CD4-positive, alpha-beta T cell treated with Interleukin-21 for 1 hour (primary cell): ENCODE data around the gene HOXC13.

Experiments used
- DNase-seq: peaks from one replicate; pipeline ENCODE4 v3.0.0-alpha.2; 2020

The HOXC13 gene

DNA sequence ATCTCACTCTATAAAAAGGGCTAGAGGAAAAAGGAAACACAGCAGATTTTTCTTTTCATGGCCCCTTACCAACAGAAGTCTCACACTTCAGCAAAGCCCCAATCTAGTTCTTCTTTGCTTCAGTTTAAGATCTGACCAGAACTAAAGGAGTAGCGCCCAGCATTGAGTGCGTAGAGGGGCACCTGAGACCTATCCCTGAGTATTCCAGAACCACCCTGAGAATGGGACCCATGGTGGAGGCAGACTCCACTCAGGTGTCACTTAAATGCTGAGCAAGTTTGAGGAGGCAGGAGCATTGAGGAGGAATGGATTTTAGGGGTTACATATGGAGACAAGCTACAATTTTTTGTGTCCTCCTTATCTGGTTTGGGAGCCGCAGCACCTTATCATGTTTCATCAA, 32.5 kb downstream of the HOXC13 start:
- no peak for DNase-seq

DNA sequence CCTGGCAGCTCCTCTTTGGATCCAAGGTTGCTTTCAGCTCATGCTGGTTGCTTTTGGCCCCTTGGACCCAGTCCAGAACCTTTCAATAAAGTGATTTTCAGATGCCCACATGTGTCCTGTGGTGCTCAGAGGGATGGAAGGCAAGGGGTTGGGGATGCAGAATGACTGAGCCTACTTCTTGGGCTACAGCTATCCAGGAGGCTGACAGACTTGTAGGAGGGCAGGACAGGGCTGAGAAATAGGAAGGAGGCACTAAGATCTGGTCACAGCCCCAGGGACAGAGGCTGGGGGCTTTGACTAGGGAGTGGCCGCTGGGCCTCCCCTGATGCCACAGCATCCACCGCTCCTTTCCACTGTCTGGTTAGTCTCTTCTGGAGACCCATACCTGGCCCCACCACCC, 33.1 kb downstream of the HOXC13 start:
- no peak for DNase-seq

- DNase-seq: no peak
Measured at GRCh38 chr12:53972152-53972702, 33.6 kb downstream of the HOXC13 start.

DNA sequence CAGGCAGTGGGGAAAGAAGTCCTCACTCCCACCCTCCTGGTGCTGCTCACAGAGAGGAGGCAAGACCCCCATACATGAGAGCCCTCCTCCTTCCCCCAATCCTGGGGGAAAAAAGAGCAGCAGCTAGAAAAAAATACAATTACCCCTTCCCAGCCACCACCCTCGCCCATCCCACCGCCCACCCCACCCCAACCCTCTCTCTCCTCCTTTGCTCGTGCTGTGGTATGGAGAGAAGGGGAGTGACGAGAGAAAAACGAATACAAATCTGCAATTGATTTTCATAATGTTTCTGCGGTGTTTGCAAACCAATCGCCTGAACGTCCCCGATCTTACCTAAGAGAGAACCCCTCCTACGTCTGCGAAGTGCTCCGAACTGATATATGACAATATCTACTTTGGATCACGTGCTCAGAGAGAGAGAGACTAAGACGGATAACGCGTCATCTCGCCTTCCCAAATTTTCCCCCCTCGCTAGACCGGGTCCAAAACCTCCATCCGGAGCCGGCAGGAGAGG, 34.1 kb downstream of the HOXC13 start, which contains the start of gene HOXC11:
Gene HOXC11 (plus strand): TSS at position 405 of the 514 bp plus-strand sequence. CDS start 116 bp downstream, outside the sequence.
- DNase-seq: no peak

DNA sequence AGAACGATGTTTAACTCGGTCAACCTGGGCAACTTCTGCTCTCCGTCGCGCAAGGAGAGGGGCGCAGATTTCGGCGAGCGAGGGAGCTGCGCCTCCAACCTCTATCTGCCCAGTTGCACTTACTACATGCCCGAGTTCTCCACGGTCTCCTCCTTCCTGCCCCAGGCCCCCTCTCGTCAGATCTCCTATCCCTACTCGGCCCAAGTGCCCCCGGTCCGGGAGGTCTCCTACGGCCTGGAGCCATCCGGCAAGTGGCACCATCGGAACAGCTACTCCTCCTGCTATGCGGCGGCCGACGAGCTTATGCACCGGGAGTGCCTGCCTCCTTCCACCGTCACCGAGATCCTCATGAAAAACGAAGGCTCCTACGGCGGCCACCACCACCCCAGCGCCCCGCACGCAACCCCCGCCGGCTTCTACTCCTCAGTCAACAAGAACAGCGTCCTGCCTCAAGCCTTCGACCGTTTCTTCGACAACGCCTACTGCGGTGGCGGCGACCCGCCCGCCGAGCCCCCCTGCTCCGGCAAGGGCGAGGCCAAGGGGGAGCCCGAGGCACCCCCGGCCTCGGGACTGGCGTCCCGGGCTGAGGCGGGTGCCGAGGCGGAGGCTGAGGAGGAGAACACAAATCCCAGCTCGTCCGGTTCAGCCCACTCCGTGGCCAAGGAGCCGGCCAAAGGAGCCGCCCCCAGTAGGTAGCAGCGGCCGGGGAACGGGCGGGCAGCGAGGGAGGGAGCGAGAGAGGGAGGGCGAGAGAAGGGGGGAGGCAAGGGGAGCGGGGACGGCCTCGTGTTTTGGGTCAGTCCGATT, 34.8 kb downstream of the HOXC13 start:
- no peak for DNase-seq

- DNase-seq: peak; percentile 37
Measured at GRCh38 chr12:53974084-53975063, 35.7 kb downstream of the HOXC13 start, which contains the start of gene HOTAIR. Gene HOTAIR (minus strand): TSS chr12:53974954.

DNA sequence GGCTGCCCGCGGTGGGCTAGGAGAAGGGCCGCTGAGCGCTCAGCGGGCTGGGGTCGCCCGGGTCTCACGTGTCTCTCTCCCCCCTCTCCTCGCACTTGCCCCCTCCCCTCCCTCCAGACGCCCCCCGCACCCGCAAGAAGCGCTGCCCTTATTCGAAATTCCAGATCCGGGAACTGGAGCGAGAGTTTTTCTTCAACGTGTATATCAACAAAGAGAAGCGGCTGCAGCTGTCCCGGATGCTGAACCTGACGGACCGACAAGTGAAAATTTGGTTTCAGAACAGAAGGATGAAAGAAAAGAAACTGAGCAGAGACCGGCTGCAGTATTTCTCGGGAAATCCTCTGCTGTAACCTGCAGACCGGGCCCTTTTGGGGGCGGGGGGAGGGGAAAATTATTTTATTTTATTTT, 36.4 kb downstream of the HOXC13 start:
- no peak for DNase-seq

DNA sequence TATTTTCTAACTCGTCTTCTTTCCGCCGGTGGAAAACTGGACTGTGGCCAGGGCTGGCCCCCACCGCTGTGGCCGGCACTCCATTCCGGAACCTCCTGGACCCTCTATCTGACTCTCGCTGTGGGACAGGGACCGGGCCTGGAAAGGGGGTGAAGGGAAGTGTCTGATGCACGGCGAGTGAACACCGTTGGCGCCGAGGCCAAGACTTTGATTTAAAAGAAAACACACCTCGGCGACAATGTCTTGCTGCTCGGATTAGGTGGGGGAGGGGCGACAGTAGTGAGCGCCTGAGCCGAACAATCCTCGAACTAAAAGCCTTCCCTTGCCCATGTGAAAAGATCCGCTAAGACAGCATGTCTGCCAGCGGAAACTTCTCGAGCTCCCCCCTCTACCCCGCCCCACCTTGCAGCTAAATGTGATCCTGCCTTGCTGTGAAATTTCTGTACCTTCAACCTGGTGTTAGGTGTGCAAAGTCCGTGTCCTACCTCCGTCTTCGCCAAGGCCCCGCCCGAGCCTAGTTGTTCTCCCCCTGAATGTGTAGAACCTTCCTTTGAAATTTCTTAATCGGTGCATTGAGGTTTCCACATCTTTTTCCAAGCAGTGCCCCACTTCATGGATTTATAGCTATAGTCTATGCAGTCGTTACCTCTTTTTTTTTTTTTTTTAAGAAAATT, 37.0 kb downstream of the HOXC13 start:
- no peak for DNase-seq

DNA sequence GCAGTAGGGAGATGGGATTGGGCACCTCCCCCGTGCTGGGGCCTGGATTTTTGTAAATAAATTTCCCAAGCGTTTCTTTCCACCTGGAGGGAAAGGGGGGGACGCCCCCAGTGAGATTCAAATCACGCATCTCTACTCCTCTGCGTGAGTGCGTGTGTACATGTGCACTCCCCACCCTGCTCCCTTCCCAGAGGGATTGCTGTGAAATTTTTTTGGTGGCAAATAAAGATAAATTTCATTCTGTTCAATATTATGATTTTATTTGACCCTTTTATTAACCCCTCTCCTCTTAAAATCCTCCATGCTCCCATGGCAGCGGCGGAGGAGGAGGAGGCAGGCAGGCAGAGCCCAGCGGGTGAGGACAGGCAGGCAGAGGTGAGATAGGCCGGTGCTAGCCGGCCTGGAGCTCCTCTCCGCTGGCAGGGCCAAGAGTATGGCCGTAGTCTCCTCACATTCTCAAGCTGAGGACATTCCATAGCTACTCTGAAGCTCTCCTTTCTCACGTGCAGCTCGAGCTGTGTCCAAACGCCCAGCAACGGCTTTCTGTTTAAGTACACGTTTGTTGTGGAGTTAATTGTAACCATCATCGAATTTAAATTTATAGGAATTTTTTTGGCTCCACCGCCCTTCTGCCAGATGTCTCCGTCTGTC, 37.7 kb downstream of the HOXC13 start:
- no peak for DNase-seq

DNA sequence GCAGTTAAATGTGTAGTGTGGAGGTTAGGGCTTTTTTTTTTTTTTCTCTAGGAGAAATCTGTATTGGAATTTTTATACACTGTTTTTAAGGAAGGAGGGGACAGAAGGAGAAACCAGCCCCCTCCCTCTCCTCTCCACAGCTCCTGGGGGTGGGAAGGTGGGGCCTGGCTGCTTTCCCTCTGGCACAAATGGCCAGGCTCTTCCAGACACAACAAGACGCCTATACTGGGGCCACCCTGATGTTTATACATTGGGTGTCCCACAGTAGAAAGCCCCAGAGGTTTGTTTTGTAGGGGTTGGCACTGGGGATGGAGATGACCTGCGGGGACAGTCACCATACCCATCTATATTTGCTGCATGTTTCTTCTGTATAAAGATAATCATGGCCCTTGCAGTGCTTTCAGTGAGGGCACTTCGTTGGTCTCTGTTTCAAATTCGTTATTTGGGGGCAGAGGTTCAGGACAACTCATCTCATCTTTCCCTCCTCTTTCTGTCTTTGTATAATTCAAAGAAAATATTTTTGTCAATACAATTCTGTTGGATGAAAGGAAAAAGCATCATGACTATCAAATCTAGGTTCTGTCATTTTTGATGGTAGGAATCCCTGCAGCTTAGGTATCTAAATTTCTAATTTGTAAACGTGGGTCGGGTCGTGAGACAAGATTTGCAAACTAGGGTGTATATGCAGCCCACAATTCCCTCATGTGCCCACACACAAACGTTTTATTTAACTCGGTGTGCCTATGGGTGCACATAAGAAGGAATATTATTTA, 38.4 kb downstream of the HOXC13 start:
- no peak for DNase-seq

- no peak for DNase-seq
Measured at GRCh38 chr12:53977596-53978445, 39.2 kb downstream of the HOXC13 start.

GRCh38 chr12:53978477-53979356, 40.1 kb downstream of the HOXC13 start:
- DNase-seq: no peak

DNA sequence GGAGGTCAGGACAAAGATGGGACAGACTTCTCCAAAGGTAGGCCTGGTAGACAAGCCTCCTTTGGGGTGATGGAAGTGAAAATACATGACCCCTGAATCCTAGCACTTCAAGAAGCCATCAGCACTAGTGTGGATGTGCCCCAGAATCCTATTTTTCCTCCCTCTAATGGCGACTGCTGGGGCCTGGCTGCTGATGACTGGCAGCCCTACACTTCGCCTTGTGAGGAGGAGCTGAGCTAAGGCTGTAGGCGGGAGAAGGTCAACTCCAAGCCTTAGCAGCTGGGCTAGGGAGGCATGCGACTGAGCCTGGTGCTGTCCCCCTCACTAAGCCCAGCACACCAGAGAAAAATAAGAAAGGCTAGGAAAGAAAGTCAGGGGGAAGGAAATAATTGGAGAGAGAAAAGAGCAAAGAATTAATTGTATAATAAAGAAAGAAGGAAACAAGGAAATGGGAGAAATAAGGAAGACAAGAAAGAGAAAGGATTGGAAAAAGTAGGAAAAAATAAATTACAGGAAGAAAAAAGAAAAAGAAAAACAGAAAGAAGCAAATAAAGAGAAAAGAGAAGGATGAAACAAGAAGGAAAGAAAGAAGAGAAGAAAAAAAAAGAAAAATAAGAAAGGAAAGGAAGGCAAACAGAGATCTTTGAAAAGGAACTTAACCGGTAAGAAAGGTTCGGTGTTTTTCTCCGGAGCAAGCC, 41.6 kb downstream of the HOXC13 start:
- no peak for DNase-seq

GRCh38 chr12:53980802-53981496, 42.3 kb downstream of the HOXC13 start:
- DNase-seq: no peak

- no peak for DNase-seq
Measured at GRCh38 chr12:53981634-53982565, 43.3 kb downstream of the HOXC13 start.
